ENCODE data around the gene MET. TPM values are rescaled to one million over a fixed set of nuclear protein-coding genes. Genes with fewer than 3 reads are reported as not detected.
A peak's percentile ranks its signal among the peaks of the same experiment; 100 is the strongest.

Gene MET
- total and polyA plus RNA-seq, 2 of the 13 experiments (the other 11 are each of a cell fraction or from before 2014, with no cell fraction given) = 21.8 to 31.5 TPM

DNA sequence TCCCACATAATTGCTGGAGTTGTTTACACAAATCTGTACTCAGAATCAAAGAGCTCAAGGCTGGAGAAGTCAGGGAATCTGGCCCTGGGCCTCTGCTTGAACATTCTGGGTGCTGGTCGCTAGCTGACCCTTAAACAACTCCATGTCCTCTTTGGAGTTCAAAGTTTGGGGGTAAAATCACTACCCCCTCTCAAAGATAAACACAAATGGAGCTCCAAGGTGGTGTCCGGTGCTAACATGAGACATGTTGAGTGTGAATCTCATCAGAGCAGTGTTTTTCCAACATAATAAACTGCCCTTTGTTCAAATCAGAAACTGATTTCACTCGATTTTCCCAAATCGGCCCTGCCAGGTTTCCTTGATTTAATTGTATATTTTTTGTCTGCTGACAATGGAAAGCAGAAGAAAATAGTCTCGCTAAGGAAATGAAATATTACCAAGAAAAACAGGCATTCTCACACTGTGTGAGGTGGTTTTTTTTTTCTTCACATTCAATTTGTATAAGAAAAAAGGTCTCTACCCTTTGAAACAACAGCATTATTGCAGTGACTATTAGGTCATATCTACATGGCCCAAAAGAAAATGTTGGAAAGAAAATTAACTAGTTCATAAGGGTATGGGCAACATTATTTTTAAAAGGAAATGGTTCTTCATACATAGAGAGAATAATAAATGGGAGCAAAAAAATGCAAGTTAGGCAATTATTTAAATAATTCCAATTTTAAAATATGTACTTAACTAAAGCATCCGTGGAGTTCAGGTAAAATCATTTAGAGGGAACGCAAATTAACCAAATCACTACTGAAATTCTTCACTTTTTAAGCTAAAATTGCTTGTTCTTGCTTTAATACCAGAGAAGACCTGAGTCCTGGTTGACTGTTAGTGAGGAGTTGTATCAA is 134.3 kb downstream of the MET start (continued):
- TF ChIP-seq, protein P1, sequence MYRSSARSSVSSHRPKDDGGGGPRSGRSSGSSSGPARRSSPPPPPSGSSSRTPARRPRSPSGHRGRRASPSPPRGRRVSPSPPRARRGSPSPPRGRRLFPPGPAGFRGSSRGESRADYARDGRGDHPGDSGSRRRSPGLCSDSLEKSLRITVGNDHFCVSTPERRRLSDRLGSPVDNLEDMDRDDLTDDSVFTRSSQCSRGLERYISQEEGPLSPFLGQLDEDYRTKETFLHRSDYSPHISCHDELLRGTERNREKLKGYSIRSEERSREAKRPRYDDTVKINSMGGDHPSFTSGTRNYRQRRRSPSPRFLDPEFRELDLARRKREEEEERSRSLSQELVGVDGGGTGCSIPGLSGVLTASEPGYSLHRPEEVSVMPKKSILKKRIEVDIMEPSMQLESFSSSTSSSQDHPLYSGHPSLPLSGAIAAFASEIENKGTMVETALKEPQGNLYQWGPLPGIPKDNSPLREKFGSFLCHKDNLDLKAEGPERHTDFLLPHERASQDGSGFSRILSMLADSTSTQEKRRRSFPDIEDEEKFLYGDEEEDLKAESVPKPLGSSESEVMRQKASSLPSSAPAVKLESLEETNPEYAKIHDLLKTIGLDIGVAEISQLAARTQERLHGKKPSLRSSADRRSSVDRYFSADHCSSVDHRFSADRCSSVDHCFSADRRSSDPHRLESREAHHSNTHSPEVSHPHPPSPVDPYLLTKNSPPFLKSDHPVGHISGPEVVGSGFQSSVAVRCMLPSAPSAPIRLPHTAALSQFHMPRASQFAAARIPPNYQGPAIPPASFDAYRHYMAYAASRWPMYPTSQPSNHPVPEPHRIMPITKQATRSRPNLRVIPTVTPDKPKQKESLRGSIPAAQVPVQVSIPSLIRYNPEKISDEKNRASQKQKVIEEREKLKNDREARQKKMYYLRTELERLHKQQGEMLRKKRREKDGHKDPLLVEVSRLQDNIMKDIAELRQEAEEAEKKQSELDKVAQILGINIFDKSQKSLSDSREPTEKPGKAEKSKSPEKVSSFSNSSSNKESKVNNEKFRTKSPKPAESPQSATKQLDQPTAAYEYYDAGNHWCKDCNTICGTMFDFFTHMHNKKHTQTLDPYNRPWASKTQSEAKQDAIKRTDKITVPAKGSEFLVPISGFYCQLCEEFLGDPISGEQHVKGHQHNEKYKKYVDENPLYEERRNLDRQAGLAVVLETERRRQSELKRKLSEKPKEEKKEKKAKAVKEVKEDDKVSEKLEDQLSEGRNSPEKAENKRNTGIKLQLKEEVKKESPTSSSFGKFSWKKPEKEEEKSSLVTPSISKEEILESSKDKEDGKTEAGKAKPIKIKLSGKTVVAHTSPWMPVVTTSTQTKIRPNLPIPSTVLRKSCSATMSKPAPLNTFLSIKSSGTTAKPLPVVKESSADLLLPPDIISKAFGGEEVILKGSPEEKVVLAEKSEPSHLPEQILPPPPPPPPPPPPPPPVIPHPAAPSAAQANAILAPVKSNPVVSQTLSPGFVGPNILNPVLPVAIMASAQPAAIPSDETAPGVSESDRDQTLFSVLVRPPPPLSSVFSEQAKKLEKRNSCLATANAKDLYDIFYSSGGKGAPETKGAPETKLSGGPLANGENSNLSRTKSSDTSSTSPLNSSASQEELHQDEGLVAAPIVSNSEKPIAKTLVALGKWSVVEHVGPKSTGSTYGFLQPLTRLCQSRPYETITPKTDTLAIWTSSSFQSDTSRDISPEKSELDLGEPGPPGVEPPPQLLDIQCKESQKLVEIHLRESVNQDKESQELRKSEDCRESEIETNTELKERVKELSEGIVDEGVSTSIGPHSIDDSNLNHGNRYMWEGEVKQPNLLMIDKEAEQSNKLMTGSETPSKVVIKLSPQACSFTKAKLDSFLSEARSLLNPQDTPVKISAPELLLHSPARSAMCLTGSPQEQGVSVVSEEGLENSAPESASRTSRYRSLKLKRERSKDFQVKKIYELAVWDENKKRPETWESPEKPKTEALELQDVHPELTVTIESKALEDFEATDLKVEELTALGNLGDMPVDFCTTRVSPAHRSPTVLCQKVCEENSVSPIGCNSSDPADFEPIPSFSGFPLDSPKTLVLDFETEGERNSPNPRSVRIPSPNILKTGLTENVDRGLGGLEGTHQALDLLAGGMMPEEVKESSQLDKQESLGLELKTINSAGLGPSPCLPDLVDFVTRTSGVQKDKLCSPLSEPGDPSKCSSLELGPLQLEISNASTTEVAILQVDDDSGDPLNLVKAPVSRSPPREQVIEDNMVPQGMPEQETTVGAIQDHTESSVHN (CRISPR knock-in tag; IDR thresholded peaks at IDR 0.05) = no peak
- no peak for TF ChIP-seq ELK4 (CRISPR knock-in tag; IDR thresholded peaks at IDR 0.05; ENCODE audit: borderline replicate concordance)
- TF ChIP-seq NRL (CRISPR knock-in tag; IDR thresholded peaks at IDR 0.05; ENCODE audit: borderline replicate concordance) = no peak
- TF ChIP-seq NFYC (CRISPR knock-in tag; IDR thresholded peaks at IDR 0.05) = 0 out of 2 replicates have a peak, but pooled peaks have one; percentile 6
- no peak for TF ChIP-seq PAWR (CRISPR knock-in tag; IDR thresholded peaks at IDR 0.05; ENCODE audit: borderline replicate concordance)
- TF ChIP-seq HBP1 (CRISPR knock-in tag; IDR thresholded peaks at IDR 0.05; ENCODE audit: low read depth) = no peak
- TF ChIP-seq NFKBIZ (CRISPR knock-in tag; IDR thresholded peaks at IDR 0.05) = 0 out of 2 replicates have a peak, but pooled peaks have one; percentile 39
- TF ChIP-seq STAG1 (CRISPR knock-in tag; IDR thresholded peaks at IDR 0.05) = peak; percentile 37; the same call in 1 of the 2 replicates
- TF ChIP-seq SATB2 (CRISPR knock-in tag; IDR thresholded peaks at IDR 0.05) = no peak
- no peak for TF ChIP-seq PCBP2 (optimal IDR thresholded peaks at IDR 0.05; ENCODE audit: low read depth, low read length, poor library complexity, severe bottlenecking)
- no peak for TF ChIP-seq PRDM4 (CRISPR knock-in tag; IDR thresholded peaks at IDR 0.05; ENCODE audit: borderline replicate concordance)
- TF ChIP-seq GMEB2 (CRISPR knock-in tag; IDR thresholded peaks at IDR 0.05; ENCODE audit: low read depth) = no peak

Data from HepG2 (cell line).